NOMO-1 treated with DMSO at 0.1 percent for 48 hours (cell line): Measurements from ENCODE around the gene MGAT4A.

Experiments used
- DNase-seq: peaks from one replicate; lab custom pipeline; 2025; ENCODE audit not compliant: unreplicated experiment; lab: John Stamatoyannopoulos, UW

Gene MGAT4A

DNA sequence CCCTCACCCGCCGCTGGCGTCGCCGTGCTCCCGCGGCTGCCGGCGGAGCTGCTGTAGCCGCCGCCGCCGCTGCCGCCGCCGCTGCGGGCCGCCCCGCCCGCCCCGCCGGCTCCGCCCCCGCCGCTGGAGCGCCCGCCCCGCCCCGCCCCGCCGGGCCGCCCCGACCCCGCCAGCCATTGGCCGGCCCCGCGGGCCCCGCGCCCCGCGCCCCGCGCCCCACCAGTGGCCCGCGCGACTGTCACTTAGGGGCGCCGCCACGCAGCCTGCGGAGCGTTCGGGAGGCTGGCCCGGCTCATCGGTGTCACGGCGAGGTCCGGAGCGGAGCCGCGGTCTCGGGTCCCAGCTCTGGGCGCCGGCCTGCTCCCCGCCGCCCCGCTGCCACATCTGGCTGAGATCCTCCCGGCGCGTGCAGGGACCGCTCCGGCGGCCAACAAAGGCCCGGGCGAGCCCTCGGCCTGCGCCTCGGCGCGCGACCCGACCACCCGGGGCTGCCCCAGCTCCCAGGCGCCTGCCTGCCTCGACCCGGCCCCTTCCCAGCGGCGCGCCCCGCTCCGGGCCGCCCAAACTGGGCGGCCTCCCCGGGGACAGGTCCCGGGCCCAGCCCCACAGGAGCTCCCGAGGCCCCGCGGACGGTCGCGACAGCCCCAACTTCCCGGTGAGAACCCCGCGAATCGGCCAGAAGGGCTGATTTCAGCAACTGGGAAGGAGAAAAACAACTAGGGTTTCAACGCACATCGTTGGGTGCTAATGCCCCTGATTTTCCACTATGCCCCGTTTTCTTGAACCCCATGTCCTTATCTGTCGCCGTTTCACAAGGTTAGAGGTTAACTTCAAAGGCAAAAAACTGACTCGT, at the start of gene MGAT4A:
MGAT4A (minus strand) TSS at position 92 of the 853 bp plus-strand sequence. CDS start 4,800 bp downstream, outside the sequence.
- DNase-seq: peak; percentile 45

- no peak for DNase-seq
Measured at GRCh38 chr2:98778741-98779483, 48.0 kb upstream of the MGAT4A start.

- no peak for DNase-seq
Measured at GRCh38 chr2:98778151-98778550, 47.2 kb upstream of the MGAT4A start.

GRCh38 chr2:98777710-98778109, 46.8 kb upstream of the MGAT4A start:
- no peak for DNase-seq

DNA sequence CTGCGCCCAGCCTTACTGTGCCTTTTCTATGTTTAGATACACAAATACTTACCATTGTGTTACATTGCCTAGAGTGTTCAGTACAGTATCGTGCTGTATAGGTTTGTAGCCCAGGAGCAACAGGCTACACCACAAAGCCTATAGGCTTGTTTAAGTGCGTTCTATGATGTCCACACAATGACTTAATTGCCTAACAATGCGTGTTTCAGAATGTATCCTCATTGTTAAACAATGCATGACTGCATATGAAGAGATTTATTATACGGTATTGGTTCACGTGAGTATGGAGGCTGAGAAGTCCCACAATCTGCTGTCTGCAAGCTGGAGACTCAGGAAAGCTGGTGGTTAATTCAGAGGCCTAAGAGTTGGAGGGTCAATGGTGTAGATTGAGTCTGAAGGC, 46.1 kb upstream of the MGAT4A start:
- no peak for DNase-seq

- DNase-seq: no peak
Measured at GRCh38 chr2:98776136-98776535, 45.2 kb upstream of the MGAT4A start.

DNA sequence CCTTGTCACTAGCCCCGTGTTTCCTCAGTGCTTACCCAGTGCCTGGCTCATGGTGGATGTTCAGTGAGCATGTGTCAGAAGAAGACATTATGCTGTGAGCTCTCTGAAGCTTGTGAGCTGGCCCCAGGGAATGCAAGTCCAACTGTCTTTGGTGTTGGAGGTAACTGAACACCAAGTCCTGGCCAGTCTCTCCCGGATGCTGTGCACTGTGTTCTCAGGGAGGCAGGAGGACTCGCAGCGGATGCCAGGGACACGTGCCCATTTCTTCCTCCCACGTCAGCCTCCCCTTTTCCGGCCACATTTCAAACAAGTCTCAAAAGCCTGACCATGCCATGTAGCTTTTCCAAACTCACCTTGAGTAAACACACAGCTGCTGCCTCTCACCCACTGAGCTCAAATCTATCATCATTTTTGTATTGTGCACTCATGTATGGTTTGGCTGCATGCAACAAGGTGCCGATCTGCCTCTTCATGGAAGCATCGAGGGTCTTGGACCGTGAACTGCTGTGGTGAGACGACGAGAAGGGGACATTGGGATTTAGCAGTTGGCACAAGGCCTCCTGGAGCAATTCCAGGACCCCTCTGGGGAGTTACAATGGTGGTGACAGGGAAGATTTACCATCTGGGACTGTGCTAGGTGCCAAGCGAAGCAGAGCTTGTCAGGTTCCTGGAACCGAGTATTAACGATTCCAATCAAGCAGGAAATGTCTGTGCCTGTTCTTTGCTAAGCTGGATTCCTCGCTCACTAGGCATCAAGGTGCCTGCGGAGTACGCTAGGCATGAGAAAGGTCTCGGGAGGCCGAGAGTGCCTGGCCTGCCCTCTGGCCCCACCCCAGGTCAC, 44.4 kb upstream of the MGAT4A start:
- DNase-seq: no peak

- DNase-seq: no peak
Measured at GRCh38 chr2:98773907-98774306, 43.0 kb upstream of the MGAT4A start.

GRCh38 chr2:98773169-98773568, 42.2 kb upstream of the MGAT4A start:
- DNase-seq: no peak

DNA sequence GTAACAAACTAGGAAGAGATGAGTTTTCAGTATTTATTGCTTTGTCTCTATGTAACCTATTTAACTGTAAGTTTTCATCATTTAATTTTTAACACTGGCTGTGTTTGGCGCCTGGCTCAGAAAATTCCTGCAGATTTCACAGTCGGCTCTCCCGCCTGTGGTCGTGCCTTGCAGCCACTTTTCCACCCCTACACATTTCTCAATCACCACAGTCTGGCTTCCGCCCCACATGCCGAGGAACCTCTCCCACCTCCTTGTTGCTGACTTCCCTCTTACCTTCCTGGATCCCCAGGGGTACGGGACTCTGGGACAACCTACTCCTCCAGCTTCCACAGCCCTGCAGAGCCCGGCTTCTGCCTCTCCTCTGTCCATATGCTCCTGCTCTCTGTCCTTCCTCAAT, 41.6 kb upstream of the MGAT4A start:
- no peak for DNase-seq

GRCh38 chr2:98771721-98772524, 41.0 kb upstream of the MGAT4A start:
- peak; percentile 58 for DNase-seq

DNA sequence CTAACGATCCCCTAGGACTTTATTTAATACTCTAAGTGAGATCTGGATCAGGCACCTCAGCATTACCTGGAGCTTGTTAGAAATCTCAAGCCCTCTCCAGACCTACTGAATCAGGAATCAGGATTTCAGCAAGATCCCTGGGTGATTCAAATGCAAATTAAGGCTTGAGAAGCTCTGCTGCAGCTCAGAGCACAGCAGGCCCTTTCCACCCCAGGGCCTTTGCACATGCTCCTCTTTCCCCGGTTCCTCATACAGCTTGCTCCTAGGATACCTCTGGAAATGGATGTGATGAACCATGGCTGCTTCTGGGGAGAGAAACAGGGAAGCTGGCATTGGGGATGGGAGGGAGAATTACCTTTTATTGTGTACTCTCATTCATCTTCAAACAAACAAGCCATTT, 40.3 kb upstream of the MGAT4A start:
- DNase-seq: no peak

DNA sequence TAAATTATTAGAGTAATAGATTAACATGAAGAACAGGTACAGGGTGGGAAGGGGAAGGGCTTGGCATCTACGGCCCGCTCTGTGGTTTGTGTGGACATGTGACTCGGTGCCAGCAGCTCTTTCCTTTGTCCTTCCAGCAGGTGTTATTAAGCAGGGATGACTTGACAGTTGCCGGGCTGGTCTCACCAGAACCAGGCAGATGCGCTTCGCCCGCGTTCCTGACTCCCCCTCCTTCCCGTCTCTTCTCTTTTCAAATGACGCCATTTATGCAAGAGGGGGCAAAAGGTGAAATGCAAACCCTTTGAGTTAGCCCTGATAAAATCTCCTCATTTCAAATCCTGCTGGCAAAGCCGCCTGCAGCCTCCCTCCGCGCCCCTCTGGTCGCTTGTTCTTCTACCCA, 38.9 kb upstream of the MGAT4A start:
- DNase-seq: no peak

- no peak for DNase-seq
Measured at GRCh38 chr2:98769114-98769476, 38.2 kb upstream of the MGAT4A start.

DNA sequence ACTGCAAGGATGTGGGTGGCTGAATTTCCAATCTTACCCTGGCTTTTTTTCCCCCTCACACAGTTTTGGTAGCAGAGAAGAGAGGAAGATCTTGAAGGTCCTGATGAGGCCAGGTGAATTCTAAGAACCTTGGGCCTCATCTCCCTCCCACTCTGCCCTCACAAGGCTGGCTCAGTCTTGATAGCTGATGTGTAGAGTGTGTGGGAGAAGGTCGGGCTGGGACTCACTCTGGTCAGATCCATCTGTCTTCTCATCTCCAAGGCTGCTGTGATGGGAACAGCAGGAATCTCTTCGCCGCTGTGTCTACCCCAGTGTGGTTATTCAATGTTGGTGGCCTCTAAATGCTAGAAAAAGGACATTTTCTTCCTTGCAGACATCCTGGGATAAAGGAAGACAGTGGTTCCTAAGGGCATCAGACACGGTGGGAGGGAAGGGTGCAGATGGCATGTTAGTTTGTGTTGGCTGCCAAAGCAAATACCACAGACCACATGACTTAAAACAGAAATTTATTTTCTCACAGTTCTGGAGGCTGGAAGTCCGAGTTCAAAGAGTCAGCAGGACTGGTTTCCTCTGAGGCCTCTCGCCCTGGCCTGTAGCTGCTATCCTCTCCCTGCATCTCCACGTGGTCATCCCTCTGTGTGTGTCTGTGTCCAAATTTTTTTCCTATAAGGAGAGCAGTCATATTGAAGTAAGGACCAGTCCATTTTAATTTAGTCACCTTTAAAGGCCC, 37.6 kb upstream of the MGAT4A start:
- DNase-seq: no peak

DNA sequence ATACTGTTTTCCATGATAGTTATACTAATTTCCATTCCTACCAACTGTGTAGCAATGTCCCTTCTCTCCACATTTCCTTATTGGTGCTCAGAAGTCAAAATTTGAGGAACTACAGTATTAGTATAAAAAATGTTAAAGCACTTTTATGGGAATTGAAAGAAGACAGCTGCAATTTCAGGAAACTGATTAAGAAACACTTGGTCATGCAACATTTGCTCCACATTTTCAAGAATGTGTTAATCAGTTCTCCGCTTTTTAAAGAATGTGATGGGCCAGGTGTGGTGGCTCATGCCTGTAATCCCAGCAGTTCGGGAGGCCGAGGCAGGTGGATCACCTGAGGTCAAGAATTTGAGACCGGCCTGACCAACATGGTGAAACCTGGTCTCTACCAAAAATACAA, 33.6 kb upstream of the MGAT4A start:
- peak; percentile 86 for DNase-seq

GRCh38 chr2:98763209-98763951, 32.4 kb upstream of the MGAT4A start:
- DNase-seq: no peak

DNA sequence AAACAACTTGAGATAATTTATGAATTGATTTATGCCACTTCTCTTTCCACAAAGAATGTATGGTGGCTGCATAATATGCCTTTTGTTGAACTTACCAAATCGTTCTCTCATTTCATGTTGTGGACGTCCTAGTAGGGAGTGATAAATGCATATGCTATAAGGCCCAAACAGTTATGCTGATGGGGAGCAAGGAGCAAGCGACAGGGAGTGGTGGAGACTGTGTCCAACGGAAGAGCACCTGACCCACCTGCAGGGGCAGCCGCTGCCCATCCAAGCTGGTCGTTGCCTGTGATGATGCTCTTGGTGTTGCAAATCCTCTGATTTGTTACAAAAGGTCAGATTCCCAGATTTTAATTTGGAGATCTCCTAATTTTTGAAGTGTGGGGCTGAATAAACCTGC, 31.0 kb upstream of the MGAT4A start:
- DNase-seq: no peak

GRCh38 chr2:98761267-98761781, 30.4 kb upstream of the MGAT4A start:
- no peak for DNase-seq
